Central memory CD8-positive, alpha-beta T cell (primary cell): ENCODE results near the gene PRORP.
A peak's percentile ranks its signal among the peaks of the same experiment; 100 is the strongest.
"Not testable (repeated sequence)": the region's sequence is repeated elsewhere in the genome, so short reads cannot be mapped to it uniquely, and the experiment has no call there.

ENCODE experiments used
- ATAC-seq: fragments of 150-1000 bp; cut with Tn5 transposase; replicated peaks from 2 replicates; pipeline ENCODE4 v1.10.0; 2022; ENCODE audit warnings: mild to moderate bottlenecking, moderate FRiP score, moderate number of reproducible peaks; ENCODE audit not compliant: poor library complexity, severe bottlenecking; ENCODE audit errors: extremely low read depth
- DNase-seq, 2 donors: peaks; one replicate each; pipeline ENCODE4 v3.0.0; 2021; ENCODE audit warnings: low spot score in 2 of 2
- H3K27ac Mint-ChIP-seq: one replicate; pipeline ENCODE4 v1.8.0; 2022; ENCODE audit warnings: low read depth, mild to moderate bottlenecking, moderate library complexity, mixed read lengths
- H3K27me3 Mint-ChIP-seq: one replicate; pipeline ENCODE4 v1.8.0; 2022; ENCODE audit warnings: mixed read lengths
- H3K36me3 Mint-ChIP-seq: one replicate; pipeline ENCODE4 v1.8.0; 2022; ENCODE audit warnings: mild to moderate bottlenecking, moderate library complexity, mixed read lengths; ENCODE audit not compliant: insufficient read depth
- H3K4me1 Mint-ChIP-seq: one replicate; pipeline ENCODE4 v1.8.0; 2022; ENCODE audit warnings: mixed read lengths
- H3K4me3 Mint-ChIP-seq: one replicate; pipeline ENCODE4 v1.8.0; 2022; ENCODE audit warnings: mild to moderate bottlenecking, moderate library complexity, mixed read lengths
- H3K9me3 Mint-ChIP-seq: one replicate; pipeline ENCODE4 v1.8.0; 2022; ENCODE audit warnings: mixed read lengths

The PRORP gene

DNA sequence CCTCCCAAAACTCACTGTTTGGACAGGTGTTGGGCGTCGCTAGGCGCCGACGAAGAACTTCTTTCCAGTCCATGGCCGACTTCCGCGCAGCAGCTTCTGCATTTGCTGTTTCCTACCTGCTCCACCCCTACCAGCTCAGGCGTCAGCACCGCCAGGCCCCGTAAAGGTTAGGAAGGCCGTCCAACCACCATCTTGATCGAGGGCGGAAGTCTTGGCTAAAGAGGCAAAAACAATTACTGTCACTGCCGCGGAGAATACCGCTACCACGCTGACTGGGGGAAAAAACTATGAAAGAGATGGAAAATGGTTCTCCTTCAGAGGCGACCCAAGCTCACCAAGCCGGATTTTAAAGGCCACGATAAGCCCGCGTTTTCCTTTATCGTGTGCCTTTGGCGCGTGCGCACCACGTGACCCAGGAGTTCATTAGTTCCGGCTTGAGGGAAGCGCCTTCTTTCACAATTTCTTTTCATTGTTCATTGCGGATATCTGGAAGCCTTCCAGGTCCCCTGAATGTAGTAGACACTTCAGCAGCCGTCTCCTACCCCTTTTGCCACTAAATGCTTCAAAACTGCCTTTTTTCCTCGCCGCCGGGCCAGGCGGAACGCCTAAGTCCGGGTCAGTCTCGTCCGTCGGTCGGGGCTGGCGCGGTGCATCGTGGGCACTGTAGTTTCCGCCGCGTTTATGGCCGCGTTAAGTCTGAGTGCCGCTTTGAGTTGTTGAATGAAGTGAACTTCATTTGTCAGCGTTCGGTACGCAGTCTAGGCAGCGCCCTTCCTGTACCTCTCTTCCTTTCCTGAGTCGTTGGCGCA lies at the start of gene PRORP, which contains the start of gene PPP2R3C:
PRORP (plus strand) TSS at position 666 of the 809 bp plus-strand sequence. CDS start 694 bp downstream, outside the sequence.
PPP2R3C (minus strand) TSS at position 104 of the 809 bp plus-strand sequence; CDS start at position 73, 31 bp downstream.
- Mint-ChIP-seq H3K9me3 (no peaks in the 10 kb centered on the region), H3K4me1 (peaks cover 57% of the 10 kb centered on the region), H3K27ac (peak within 1 kb of the TSS; percentile 99), H3K36me3 (peaks cover 38% of the 10 kb centered on the region), H3K4me3 (peak within 1 kb of the TSS; percentile 97), H3K27me3 (no peaks in the 10 kb centered on the region)
- DNase-seq (peak; percentile 81 to 84), ATAC-seq (peak; percentile 90)

DNA sequence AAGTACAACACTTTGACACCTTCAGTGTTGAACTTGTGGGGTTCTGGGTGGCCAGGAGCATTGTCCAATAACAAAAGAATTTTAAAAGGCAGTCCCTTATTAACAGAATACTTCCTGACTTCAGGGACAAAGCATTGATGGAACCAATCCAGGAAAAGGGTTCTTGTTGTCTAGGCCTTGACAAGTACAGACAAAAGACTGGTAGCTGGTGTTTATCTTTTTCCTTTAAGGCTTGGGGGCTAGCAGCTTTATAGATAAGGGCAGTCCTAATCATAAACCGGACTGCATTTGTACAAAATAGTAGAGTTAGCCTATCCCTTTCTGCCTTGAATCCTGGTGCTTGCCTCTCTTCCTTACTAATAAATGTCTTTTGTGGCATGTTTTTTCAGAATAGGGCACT lies 48.9 kb upstream of the PRORP start:
- ATAC-seq (no peak), DNase-seq (no peak)
- Mint-ChIP-seq H3K4me1 (no peaks in the 10 kb centered on the region), H3K27me3 (no peaks in the 10 kb centered on the region), H3K27ac (no peak overlapping the region), H3K36me3 (peaks cover 29% of the 10 kb centered on the region), H3K9me3 (no peaks in the 10 kb centered on the region), H3K4me3 (no peak overlapping the region)

DNA sequence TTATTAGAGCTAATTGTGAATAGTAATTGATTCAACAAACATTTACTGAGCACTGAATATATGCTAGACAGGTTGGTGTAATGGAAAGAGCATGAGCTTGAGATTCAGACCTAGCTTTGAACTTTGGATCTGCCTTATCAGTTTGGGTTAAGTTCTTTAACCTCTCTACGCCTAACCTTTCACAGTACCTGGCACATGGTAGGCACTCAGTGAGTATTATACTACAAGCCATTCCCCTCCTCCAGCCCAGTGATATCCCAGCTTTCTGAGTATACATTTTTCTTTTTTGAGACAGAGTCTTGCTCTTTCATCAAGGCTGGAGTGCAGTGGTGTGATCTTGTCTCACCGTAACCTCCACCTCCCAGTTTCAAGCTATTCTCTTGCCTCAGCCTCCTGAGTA lies 44.3 kb upstream of the PRORP start:
- DNase-seq = no peak
- Mint-ChIP-seq H3K36me3 (peaks cover 30% of the 10 kb centered on the region), H3K4me1 (no peaks in the 10 kb centered on the region), H3K9me3 (no peaks in the 10 kb centered on the region), H3K27me3 (no peaks in the 10 kb centered on the region), H3K4me3 (no peak overlapping the region), H3K27ac (peak overlapping the region; percentile 32)
- ATAC-seq = no peak

DNA sequence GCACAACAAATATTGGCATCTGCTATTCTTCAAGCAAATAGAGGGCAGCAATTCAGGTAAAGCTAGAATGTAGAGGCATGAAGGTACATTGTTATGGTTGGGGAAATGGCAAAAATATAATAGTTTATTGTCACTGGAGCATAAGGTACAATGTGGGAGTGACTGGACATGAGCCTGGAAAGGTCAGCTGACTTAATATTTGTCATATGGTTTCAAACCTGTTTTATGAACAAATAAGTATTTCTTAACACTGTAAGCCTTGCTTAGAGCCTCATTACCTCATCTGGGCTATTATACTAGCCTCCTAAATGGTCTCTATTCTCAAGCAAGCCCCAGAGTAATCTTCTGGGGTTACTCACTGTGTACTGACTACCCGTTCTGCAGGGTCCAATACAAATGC lies 42.6 kb upstream of the PRORP start:
- Mint-ChIP-seq H3K9me3 (no peaks in the 10 kb centered on the region), H3K27me3 (no peaks in the 10 kb centered on the region), H3K36me3 (peaks cover 38% of the 10 kb centered on the region), H3K27ac (no peak overlapping the region), H3K4me3 (no peak overlapping the region), H3K4me1 (no peaks in the 10 kb centered on the region)
- DNase-seq (no peak), ATAC-seq (no peak)

DNA sequence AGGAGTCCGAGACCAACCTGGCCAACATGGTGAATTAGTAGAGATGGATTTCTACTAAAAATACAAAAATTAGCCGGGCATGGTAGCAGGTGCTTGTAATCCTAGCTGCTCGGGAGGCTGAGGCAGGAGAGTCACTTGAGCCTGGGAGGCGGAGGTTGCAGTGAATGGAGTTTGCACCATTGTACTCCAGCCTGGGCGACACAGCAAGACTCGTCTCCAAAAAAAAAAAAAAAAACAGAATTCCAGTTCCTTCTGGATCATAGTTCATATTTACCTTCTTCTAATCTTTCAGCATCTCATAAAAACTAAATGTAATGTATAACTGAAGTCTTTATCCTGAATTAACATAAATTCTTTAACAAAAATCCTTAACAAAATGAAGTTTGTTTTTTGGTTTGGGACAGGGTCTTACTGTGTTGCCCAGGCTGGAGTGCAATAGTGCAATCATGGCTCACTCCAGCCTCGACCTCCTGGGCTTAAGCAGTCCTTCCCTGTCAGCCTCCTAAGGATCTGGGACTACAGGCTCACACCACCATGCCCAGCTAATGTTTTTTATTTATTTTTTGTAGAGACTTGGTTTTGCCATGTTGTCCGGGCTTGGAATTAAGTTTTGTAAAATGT lies 38.7 kb upstream of the PRORP start:
- H3K27me3 Mint-ChIP-seq = no peaks in the 10 kb centered on the region
- no peak overlapping the region for H3K27ac Mint-ChIP-seq
- H3K4me3 Mint-ChIP-seq = no peak overlapping the region
- H3K36me3 Mint-ChIP-seq = peaks cover 54% of the 10 kb centered on the region
- DNase-seq (no peak), ATAC-seq (no peak)
- H3K9me3 Mint-ChIP-seq = no peaks in the 10 kb centered on the region
- peaks cover 4% of the 10 kb centered on the region for H3K4me1 Mint-ChIP-seq

DNA sequence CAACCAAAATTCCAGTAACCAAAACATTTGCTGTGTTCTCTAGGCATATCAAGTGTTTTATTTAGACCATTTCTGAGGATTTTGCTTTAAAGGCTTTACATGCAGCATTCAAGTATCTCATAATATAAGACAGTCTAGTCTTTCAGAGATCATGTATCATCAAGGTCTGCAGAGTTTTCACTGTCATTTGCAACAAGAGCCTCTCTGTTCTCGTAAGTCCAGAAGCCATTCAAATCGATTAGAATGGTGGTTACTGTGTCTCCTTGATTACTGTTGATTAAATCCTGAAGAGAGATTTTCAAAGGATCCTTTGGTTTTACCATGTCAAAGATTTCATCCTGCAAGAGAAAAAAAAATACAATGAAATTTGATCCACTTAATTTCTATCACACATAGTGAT lies 36.9 kb upstream of the PRORP start:
- no peaks in the 10 kb centered on the region for H3K9me3 Mint-ChIP-seq

DNA sequence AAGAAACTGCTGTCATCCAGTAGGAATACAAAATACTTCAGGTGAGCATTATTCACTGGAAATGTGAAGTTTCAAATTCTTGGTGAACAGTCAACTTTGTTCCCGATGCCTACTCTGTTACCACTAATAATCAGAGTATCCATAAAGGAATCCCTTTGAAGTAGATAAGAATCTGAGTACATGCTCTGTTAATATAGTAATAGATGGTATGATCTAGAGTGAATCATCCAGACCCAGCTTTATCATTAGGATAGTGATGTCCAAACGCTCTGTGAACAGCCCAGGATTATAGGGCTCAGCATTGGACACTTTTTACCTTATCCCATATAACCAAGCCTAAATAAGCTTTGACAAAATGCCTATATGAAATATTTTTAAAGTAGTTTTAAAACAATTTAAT lies 33.8 kb upstream of the PRORP start:
- H3K36me3 Mint-ChIP-seq = peaks cover 59% of the 10 kb centered on the region
- DNase-seq = no peak
- ATAC-seq = no peak
- H3K9me3 Mint-ChIP-seq = no peaks in the 10 kb centered on the region
- peaks cover 4% of the 10 kb centered on the region for H3K4me1 Mint-ChIP-seq
- H3K27me3 Mint-ChIP-seq = no peaks in the 10 kb centered on the region
- no peak overlapping the region for H3K4me3 Mint-ChIP-seq
- peak overlapping the region; percentile 39 for H3K27ac Mint-ChIP-seq

More for the DNA sequence above, 36.9 kb upstream of the PRORP start:
- ATAC-seq (no peak), DNase-seq (no peak)
- Mint-ChIP-seq H3K36me3 (peaks cover 51% of the 10 kb centered on the region), H3K4me1 (peaks cover 4% of the 10 kb centered on the region), H3K27ac (peak overlapping the region; percentile 61), H3K4me3 (no peak overlapping the region), H3K27me3 (no peaks in the 10 kb centered on the region)

DNA sequence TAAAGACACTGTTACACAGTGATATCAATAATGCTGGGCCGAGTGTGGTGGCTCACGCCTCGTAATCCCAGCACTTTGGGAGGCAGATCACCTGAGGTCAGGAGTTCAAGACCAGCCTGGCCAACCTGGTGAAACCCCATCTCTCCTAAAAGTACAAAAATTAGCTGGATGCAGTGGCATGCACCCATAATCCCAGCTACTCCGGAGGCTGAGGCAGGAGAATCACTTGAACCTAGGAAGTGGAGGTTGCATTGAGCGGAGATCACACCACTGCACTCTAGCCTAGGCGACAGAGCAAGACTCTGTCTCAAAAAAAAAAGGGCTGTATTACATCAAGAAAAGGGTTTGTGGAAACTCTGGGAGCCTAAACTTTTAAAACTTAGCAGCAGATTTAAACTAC lies 27.7 kb upstream of the PRORP start:
- not testable (repeated sequence) for H3K27me3 Mint-ChIP-seq, H3K4me3 Mint-ChIP-seq, H3K9me3 Mint-ChIP-seq, DNase-seq, H3K27ac Mint-ChIP-seq, ATAC-seq, H3K4me1 Mint-ChIP-seq
- H3K36me3 Mint-ChIP-seq = peaks cover 69% of the 10 kb centered on the region

DNA sequence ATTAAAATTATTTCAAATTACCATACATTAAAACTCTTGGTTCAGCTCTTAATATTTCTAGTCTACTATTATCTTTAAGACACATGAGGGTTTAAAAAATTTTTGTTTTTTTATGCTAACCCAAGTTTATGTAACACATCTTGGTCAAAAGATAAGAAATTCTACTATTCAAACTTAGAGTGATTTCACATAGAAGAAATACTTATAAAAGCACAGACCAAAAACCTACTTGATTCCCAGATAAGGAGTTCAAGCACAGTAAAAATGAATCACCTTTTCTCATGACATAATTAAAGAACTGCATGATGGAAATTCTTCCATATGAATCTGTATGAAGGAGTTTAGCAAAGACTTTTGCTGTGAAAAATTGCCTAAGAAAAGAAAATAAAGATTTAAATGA lies 14.5 kb upstream of the PRORP start:
- Mint-ChIP-seq H3K4me1 (peaks cover 2% of the 10 kb centered on the region), H3K4me3 (no peak overlapping the region), H3K36me3 (peaks cover 46% of the 10 kb centered on the region), H3K27me3 (no peaks in the 10 kb centered on the region), H3K9me3 (no peaks in the 10 kb centered on the region), H3K27ac (no peak overlapping the region)
- no peak for DNase-seq
- ATAC-seq = no peak

DNA sequence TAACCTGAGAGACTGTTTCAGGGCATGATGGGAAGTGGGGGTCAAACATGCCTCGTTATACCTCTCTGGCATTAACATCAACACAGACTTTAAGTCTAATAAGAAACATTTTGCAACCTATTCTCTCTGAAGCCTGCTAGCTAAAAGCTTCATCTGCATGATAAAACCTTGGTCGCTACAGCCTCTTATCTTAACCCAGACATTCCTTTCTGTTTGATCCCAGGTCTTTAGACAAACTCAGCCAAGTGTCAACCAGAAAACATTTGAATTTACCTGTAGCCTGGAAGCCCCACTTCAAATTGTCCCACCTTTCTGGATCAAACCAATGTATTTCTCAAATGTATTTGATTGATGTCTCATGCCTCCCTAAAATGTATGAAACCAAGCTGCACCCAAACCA lies 9.7 kb upstream of the PRORP start:
- no peaks in the 10 kb centered on the region for H3K9me3 Mint-ChIP-seq
- no peak for ATAC-seq
- H3K27me3 Mint-ChIP-seq = no peaks in the 10 kb centered on the region
- H3K27ac Mint-ChIP-seq = no peak overlapping the region
- DNase-seq = no peak
- no peak overlapping the region for H3K4me3 Mint-ChIP-seq
- H3K4me1 Mint-ChIP-seq = peaks cover 23% of the 10 kb centered on the region
- peaks cover 63% of the 10 kb centered on the region for H3K36me3 Mint-ChIP-seq

DNA sequence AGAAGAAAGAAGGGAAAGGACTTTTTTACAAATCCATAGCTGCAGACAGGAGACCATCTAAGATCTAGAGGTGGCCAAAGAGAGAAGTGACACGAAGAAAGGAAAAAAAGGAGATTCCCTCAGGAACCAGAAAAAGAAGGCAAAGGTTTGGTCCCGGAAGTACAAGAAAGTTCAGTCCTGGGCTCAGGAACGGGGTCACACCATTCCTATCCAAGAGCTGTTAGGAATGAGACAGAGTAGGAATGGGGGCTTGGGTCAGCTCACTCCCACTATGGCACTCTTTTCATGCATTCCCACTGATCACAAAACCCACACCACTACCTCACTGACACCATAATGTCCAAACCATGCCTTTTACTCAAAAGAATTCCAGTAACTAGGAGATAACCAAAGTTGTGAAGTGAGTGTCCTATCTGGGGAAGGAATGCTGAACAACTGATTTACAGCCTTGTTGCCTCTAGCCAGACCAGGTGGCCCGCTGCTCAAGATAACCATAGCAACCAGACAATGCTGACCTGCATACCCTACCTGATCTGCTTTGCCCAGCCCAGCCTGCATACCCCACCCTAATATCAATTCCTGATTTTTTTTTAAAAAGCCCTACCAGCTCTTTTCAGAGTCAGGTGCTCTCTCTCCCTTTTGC lies 8.9 kb upstream of the PRORP start:
- no peak for ATAC-seq
- no peak overlapping the region for H3K27ac Mint-ChIP-seq

DNA sequence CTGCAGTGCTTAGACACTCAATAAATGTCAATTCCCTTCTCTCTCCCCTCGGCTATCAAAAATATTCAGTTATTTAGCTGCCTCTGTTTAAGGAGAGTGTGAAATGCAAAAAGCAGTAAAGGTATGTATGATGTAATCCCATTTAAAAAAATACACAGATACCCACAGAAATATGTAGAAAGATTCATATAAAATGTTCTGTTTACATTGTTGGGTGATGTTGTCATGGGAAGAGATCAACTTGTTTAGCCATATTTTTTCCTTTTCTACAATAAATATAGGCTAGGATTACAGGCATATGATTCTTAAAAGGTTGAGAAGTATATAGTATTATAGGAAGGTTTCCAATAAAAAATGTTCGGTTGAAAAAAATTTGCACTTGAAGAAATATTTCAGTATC lies 8.3 kb upstream of the PRORP start:
- no peaks in the 10 kb centered on the region for H3K9me3 Mint-ChIP-seq
- peaks cover 65% of the 10 kb centered on the region for H3K36me3 Mint-ChIP-seq
- H3K27ac Mint-ChIP-seq = no peak overlapping the region
- no peak overlapping the region for H3K4me3 Mint-ChIP-seq
- ATAC-seq = no peak
- DNase-seq = no peak
- H3K27me3 Mint-ChIP-seq = no peaks in the 10 kb centered on the region
- H3K4me1 Mint-ChIP-seq = peaks cover 30% of the 10 kb centered on the region

More for the DNA sequence above, 8.9 kb upstream of the PRORP start:
- H3K9me3 Mint-ChIP-seq = no peaks in the 10 kb centered on the region
- H3K4me3 Mint-ChIP-seq = no peak overlapping the region
- H3K27me3 Mint-ChIP-seq = no peaks in the 10 kb centered on the region
- peaks cover 30% of the 10 kb centered on the region for H3K4me1 Mint-ChIP-seq
- peaks cover 65% of the 10 kb centered on the region for H3K36me3 Mint-ChIP-seq
- DNase-seq = no peak
